B cell (primary cell): ENCODE measurements around the gene BCAP29. TPM values are rescaled to one million over a fixed set of nuclear protein-coding genes. Genes with fewer than 3 reads are reported as not detected.

Experiments
- ATAC-seq: fragments of 200-7000 bp; cut with Tn5 transposase; one replicate; pipeline ENCODE4 v1.10.0; 2021; ENCODE audit warnings: low read depth, mild to moderate bottlenecking, moderate number of reproducible peaks, moderate library complexity
- CTCF ChIA-PET: fragments of 350-600 bp; sonication (Branson Sonifier 250); formaldehyde crosslinking; loops from one replicate; lab custom pipeline; 2021; ENCODE audit warnings: antibody characterized with exemption, inconsistent platforms; lab: Charles Lee
- POLR2A ChIA-PET: fragments of 350-600 bp; sonication (Branson Sonifier 250); formaldehyde crosslinking; loops from one replicate; lab custom pipeline; 2021; ENCODE audit warnings: antibody characterized with exemption; lab: Charles Lee
- DNase-seq: peaks from one replicate; pipeline ENCODE4 v3.0.0; 2013
- H2AFZ ChIP-seq: 2 replicates; pipeline ENCODE4 v1.6.1; 2012; ENCODE audit warnings: mild to moderate bottlenecking, low read depth, low read length; ENCODE audit not compliant: insufficient read depth, poor library complexity, severe bottlenecking
- H3K27ac ChIP-seq, 2 donors: 1 replicate in 1 of 2; 2 replicates in 1 of 2; pipeline ENCODE4 v1.5.1; 2012 to 2013; ENCODE audit warnings: low read length in 2 of 2, mild to moderate bottlenecking in 2 of 2, moderate library complexity in 1 of 2
- H3K27me3 ChIP-seq, 4 experiments: fragments of 200-600 bp in 1 of 4; sonication (generic) in 1 of 4; replicated peaks in 1 of 4; 1 replicate in 2 of 4; 2 replicates in 2 of 4; pipeline versions ENCODE4 v1.6.1 to v1.7.0; 2013 to 2016; ENCODE audit warnings: low read length in 3 of 4, mild to moderate bottlenecking in 2 of 4, mixed read lengths in 1 of 4, moderate library complexity in 1 of 4; ENCODE audit not compliant: insufficient read depth in 4 of 4, control insufficient read depth in 3 of 4; ENCODE audit errors: control extremely low read depth in 1 of 4
- H3K36me3 ChIP-seq, 2 experiments: replicated peaks in 1 of 2; 1 replicate in 1 of 2; 2 replicates in 1 of 2; pipeline versions ENCODE4 v1.6.1 to v1.7.1; 2013; ENCODE audit warnings: low read length in 1 of 2; ENCODE audit not compliant: insufficient read depth in 2 of 2, control insufficient read depth in 1 of 2; ENCODE audit errors: control extremely low read depth in 1 of 2, extremely low read depth in 1 of 2
- H3K4me1 ChIP-seq, 2 donors: fragments of 200-600 bp in 1 of 2; sonication (generic) in 1 of 2; 1 replicate in 1 of 2; 2 replicates in 1 of 2; pipeline versions ENCODE4 v1.5.1 to v1.6.1; 2013 to 2017; ENCODE audit warnings: low read length in 2 of 2; ENCODE audit not compliant: control insufficient read depth in 2 of 2, insufficient read depth in 2 of 2
- H3K4me2 ChIP-seq: replicated peaks from 2 replicates; pipeline ENCODE3; 2012; ENCODE audit warnings: mild to moderate bottlenecking, low read depth, low read length; ENCODE audit not compliant: poor library complexity, severe bottlenecking
- H3K4me3 ChIP-seq, 5 experiments: fragments of 200-600 bp in 1 of 5; sonication (generic) in 1 of 5; 1 replicate in 3 of 5; 2 replicates in 2 of 5; pipeline versions ENCODE4 v1.5.1 to v1.7.0; 2011 to 2016; ENCODE audit warnings: low read length in 4 of 5, mild to moderate bottlenecking in 4 of 5, low read depth in 2 of 5, control low read depth in 1 of 5, moderate library complexity in 1 of 5; ENCODE audit not compliant: insufficient read depth in 1 of 5; ENCODE audit errors: control extremely low read depth in 1 of 5, extremely low read depth in 1 of 5
- H3K79me2 ChIP-seq: fragments of 200-600 bp; sonication (generic); one replicate; pipeline ENCODE4 v1.6.0; 2016; ENCODE audit warnings: low read length; ENCODE audit not compliant: control insufficient read depth, insufficient read depth
- H3K9ac ChIP-seq: fragments of 200-600 bp; sonication (generic); 2 replicates; pipeline ENCODE4 v1.6.1; 2017; ENCODE audit warnings: mild to moderate bottlenecking, low read length, moderate library complexity
- H3K9me3 ChIP-seq, 3 donors: one replicate each; pipeline versions ENCODE4 v1.6.1 to v1.7.1; 2013; ENCODE audit warnings: low read length in 2 of 3; ENCODE audit not compliant: control insufficient read depth in 2 of 3, insufficient read depth in 1 of 3; ENCODE audit errors: control extremely low read depth in 1 of 3
- H4K20me1 ChIP-seq: 2 replicates; pipeline ENCODE4 v1.6.0; 2012; ENCODE audit warnings: mild to moderate bottlenecking, low read length; ENCODE audit not compliant: insufficient read depth, control insufficient read depth, poor library complexity, severe bottlenecking
- H3K27ac Mint-ChIP-seq: one replicate; pipeline ENCODE4 v1.8.0; 2021; ENCODE audit warnings: mixed read lengths
- H3K27me3 Mint-ChIP-seq: one replicate; pipeline ENCODE4 v1.8.0; 2021; ENCODE audit warnings: mixed read lengths
- H3K4me1 Mint-ChIP-seq: one replicate; pipeline ENCODE4 v1.8.0; 2021; ENCODE audit warnings: mixed read lengths
- H3K4me3 Mint-ChIP-seq: one replicate; pipeline ENCODE4 v1.8.0; 2021; ENCODE audit warnings: mixed read lengths
- H3K9me3 Mint-ChIP-seq: one replicate; pipeline ENCODE4 v1.8.0; 2022; ENCODE audit warnings: mixed read lengths; ENCODE audit not compliant: insufficient read depth
- EZH2 ChIP-seq: IDR thresholded peaks from 2 replicates; pipeline ENCODE4 v1.6.1; 2012; ENCODE audit warnings: borderline replicate concordance, low read depth, mild to moderate bottlenecking, moderate library complexity, low read length; ENCODE audit not compliant: insufficient read depth, poor library complexity, severe bottlenecking
- WGBS: methylation state at CpG from one replicate; pipeline ENCODE4 v1.1.5; 2013; ENCODE audit warnings: missing lambda C conversion rate; ENCODE audit not compliant: insufficient coverage; 5-methylcytosine and 5-hydroxymethylcytosine counted together
- intact Hi-C: fragments of 100-400 bp; cut with micrococcal nuclease; formaldehyde crosslinking; loops from one replicate; pipeline ENCODE4 v1.10.0; 2022
- polyA plus RNA-seq: library from polyadenylated mRNA; depleted of rRNA; stranded (reverse); fragments of >200 nt; gene quantifications from 2 replicates; pipeline ENCODE4 v1.2.3, GENCODE V29; 2012
- total RNA-seq, 2 donors: library from RNA; stranded (reverse); fragments of 120-200 nt in 1 of 2; gene quantifications; 1 replicate in 1 of 2; 2 replicates in 1 of 2; pipeline versions ENCODE4 v1.2.3 to v1.2.4, GENCODE V29; 2013 to 2022
- TF ChIP-seq, protein P1 (sequence below): fragments of 200-600 bp; IDR thresholded peaks from one replicate; pipeline ENCODE4 v1.8.0; 2022; ENCODE audit warnings: antibody characterized with exemption, mild to moderate bottlenecking

The BCAP29 gene
- total and polyA plus RNA-seq, 2 donors (not counting 1 experiment from before 2014, with no cell fraction given), result 24.6 to 27.3 TPM

GRCh38 chr7:107580716-107581383 is 804 bp downstream of the BCAP29 start:
- ATAC-seq (no peak), DNase-seq (no peak)
- WGBS, result no CpG with 5 or more reads among the region's 10 CpGs
- H3K27me3 Mint-ChIP-seq, result no peaks in the 10 kb centered on the region
- peak overlapping the region; percentile 53 for H3K27ac Mint-ChIP-seq
- peaks cover 4 to 7% of the 10 kb centered on the region in 2 donors for H3K4me1 ChIP-seq
- peaks cover 5% of the 10 kb centered on the region for H3K79me2 ChIP-seq
- H3K4me1 Mint-ChIP-seq, result peaks cover 23% of the 10 kb centered on the region
- H3K4me3 Mint-ChIP-seq, result peak overlapping the region; percentile 85
- peak overlapping the region; percentile 59 to 80 for H3K27ac ChIP-seq
- no peaks in the 10 kb centered on the region for H3K9me3 ChIP-seq
- H3K4me3 ChIP-seq, result peak overlapping the region; percentile 32 to 93 (median 85)
- H3K36me3 ChIP-seq, result peaks cover 0 to 4% of the 10 kb centered on the region in 2 experiments
- no peaks in the 10 kb centered on the region for H3K9me3 Mint-ChIP-seq
- intact Hi-C loops, result loop anchor here (1.0 to 5.0 kb wide), 6 partner anchors 17 to 414 kb away; partner anchors contain the start of genes HBP1 and SLC26A4
- no peaks in the 10 kb centered on the region for H4K20me1 ChIP-seq
- H3K27me3 ChIP-seq, result no peaks in the 10 kb centered on the region
- H3K4me2 ChIP-seq, result peak overlapping the region; percentile 85
- peak overlapping the region; percentile 94 for H3K9ac ChIP-seq
- CTCF ChIA-PET, result interaction anchor here (0.9 to 1.5 kb wide), 7 partner anchors 57 to 162 kb away, joined by 3 to 7 read pairs (median 3); partner anchors contain the start of gene SLC26A4
- POLR2A ChIA-PET, result interaction anchor here (0.6 to 2.2 kb wide), 3 partner anchors 17 to 101 kb away, joined by 3 to 7 read pairs (median 6); partner anchors contain the start of genes COG5 and DUS4L
- peak overlapping the region; percentile 98 for H2AFZ ChIP-seq
- TF ChIP-seq, protein P1, sequence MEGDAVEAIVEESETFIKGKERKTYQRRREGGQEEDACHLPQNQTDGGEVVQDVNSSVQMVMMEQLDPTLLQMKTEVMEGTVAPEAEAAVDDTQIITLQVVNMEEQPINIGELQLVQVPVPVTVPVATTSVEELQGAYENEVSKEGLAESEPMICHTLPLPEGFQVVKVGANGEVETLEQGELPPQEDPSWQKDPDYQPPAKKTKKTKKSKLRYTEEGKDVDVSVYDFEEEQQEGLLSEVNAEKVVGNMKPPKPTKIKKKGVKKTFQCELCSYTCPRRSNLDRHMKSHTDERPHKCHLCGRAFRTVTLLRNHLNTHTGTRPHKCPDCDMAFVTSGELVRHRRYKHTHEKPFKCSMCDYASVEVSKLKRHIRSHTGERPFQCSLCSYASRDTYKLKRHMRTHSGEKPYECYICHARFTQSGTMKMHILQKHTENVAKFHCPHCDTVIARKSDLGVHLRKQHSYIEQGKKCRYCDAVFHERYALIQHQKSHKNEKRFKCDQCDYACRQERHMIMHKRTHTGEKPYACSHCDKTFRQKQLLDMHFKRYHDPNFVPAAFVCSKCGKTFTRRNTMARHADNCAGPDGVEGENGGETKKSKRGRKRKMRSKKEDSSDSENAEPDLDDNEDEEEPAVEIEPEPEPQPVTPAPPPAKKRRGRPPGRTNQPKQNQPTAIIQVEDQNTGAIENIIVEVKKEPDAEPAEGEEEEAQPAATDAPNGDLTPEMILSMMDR, result no peak
- TF ChIP-seq EZH2, result no peak
